Measurements from ENCODE around the gene REXO1. TPM values are rescaled to one million over a fixed set of nuclear protein-coding genes. Genes with fewer than 3 reads are reported as not detected.

REXO1 gene
- total and polyA plus RNA-seq, 9 of the 15 experiments (the other 6 are each of a cell fraction or from before 2014, with no cell fraction given): 0.04 to 63.3 (median 15.8) TPM

GRCh38 chr19:1767464-1767933 lies 80.8 kb downstream of the REXO1 start (continued):
- TF ChIP-seq ZBTB40 (IDR thresholded peaks at IDR 0.05): no peak
- no peak for TF ChIP-seq ZBTB40 (CRISPR knock-in tag; IDR thresholded peaks at IDR 0.05)
- TF ChIP-seq ZNF347 (CRISPR knock-in tag; IDR thresholded peaks at IDR 0.05; ENCODE audit: low read depth): no peak
- no peak for TF ChIP-seq JUND (IDR thresholded peaks at IDR 0.05; ENCODE audit: borderline replicate concordance, low read depth, low read length)
- TF ChIP-seq JUND (tag; IDR thresholded peaks at IDR 0.05; ENCODE audit: borderline replicate concordance, low read depth, low read length): peak; percentile 33; the same call in 1 of the 3 replicates
- no peak for TF ChIP-seq FOXJ3 (CRISPR knock-in tag; IDR thresholded peaks at IDR 0.05)
- no peak for TF ChIP-seq CEBPG (CRISPR knock-in tag; IDR thresholded peaks at IDR 0.05)
- TF ChIP-seq CEBPG (tag; conservative IDR thresholded peaks at IDR 0.05 in 1 of 2, IDR thresholded peaks at IDR 0.05 in 1 of 2): no peak
- TF ChIP-seq FOXP1 (CRISPR knock-in tag; IDR thresholded peaks at IDR 0.05): peak; percentile 30; the same call in 1 of the 2 replicates
- TF ChIP-seq ARID1B (IDR thresholded peaks at IDR 0.05): peak; percentile 21; the same call in 1 of the 2 replicates
- TF ChIP-seq ZNF830 (CRISPR knock-in tag; IDR thresholded peaks at IDR 0.05): no peak
- TF ChIP-seq NONO (IDR thresholded peaks at IDR 0.05; ENCODE audit: low read depth in 2 of 2, low read length in 1 of 2): 0 out of 4 replicates have a peak, but pooled peaks of 1 of the 2 experiments have one; percentile 33
- no peak for TF ChIP-seq SP1 (CRISPR knock-in tag; IDR thresholded peaks at IDR 0.05)
- peak; percentile 36 for TF ChIP-seq NEUROD1 (IDR thresholded peaks at IDR 0.05; ENCODE audit: borderline replicate concordance, low read depth, low read length, partially characterized antibody)

All from K562 (cell line).